Calu3 (cell line): Measurements from ENCODE around the gene STX2. TPM values are rescaled to one million over a fixed set of nuclear protein-coding genes. Genes with fewer than 3 reads are reported as not detected.
"Not testable (repeated sequence)": the region's sequence is repeated elsewhere in the genome, so short reads cannot be mapped to it uniquely, and the experiment has no call there.

Source experiments
- BruUV-seq: library from RNA; stranded (reverse); fragments of 400-500 nt; replicated peaks from 2 replicates; lab custom pipeline; 2021; lab: Mats Ljungman, UMichigan
- CTCF ChIA-PET: fragments of 300-600 bp; sonication (Branson Sonifier 250); formaldehyde crosslinking; loops from one replicate; lab custom pipeline; 2022; ENCODE audit warnings: antibody characterized with exemption; lab: Charles Lee
- DNase-seq: peaks from one replicate; pipeline ENCODE4 v3.0.0; 2022
- H3K27ac Mint-ChIP-seq: one replicate; pipeline ENCODE4 v1.8.0; 2022; ENCODE audit warnings: mixed read lengths; ENCODE audit not compliant: unreplicated experiment
- H3K27me3 Mint-ChIP-seq: one replicate; pipeline ENCODE4 v1.8.0; 2022; ENCODE audit warnings: mixed read lengths; ENCODE audit not compliant: unreplicated experiment
- H3K36me3 Mint-ChIP-seq: one replicate; pipeline ENCODE4 v1.8.0; 2022; ENCODE audit warnings: mild to moderate bottlenecking, moderate library complexity, mixed read lengths; ENCODE audit not compliant: insufficient read depth, unreplicated experiment
- H3K4me1 Mint-ChIP-seq: one replicate; pipeline ENCODE4 v1.8.0; 2022; ENCODE audit warnings: mild to moderate bottlenecking, low read depth, mixed read lengths; ENCODE audit not compliant: unreplicated experiment
- H3K4me3 Mint-ChIP-seq: one replicate; pipeline ENCODE4 v1.8.0; 2022; ENCODE audit warnings: mild to moderate bottlenecking, low read depth, moderate library complexity, mixed read lengths; ENCODE audit not compliant: unreplicated experiment
- H3K9me3 Mint-ChIP-seq: one replicate; pipeline ENCODE4 v1.8.0; 2022; ENCODE audit warnings: low read depth, mixed read lengths; ENCODE audit not compliant: unreplicated experiment
- intact Hi-C: fragments of 100-400 bp; cut with micrococcal nuclease; formaldehyde crosslinking; loops from one replicate; pipeline ENCODE4 v1.10.0; 2022; ENCODE audit not compliant: unreplicated experiment
- total RNA-seq: library from RNA; stranded (reverse); gene quantifications from 2 replicates; pipeline ENCODE4 v1.2.3, GENCODE V29; 2022
- TF ChIP-seq, protein P1 (sequence below): fragments of 200-600 bp; IDR thresholded peaks from one replicate; pipeline ENCODE4 v1.8.0; 2022; ENCODE audit warnings: antibody characterized with exemption; ENCODE audit not compliant: unreplicated experiment

The STX2 gene
- total RNA-seq, 1 experiment from 2014 or later = 26.7 TPM

DNA sequence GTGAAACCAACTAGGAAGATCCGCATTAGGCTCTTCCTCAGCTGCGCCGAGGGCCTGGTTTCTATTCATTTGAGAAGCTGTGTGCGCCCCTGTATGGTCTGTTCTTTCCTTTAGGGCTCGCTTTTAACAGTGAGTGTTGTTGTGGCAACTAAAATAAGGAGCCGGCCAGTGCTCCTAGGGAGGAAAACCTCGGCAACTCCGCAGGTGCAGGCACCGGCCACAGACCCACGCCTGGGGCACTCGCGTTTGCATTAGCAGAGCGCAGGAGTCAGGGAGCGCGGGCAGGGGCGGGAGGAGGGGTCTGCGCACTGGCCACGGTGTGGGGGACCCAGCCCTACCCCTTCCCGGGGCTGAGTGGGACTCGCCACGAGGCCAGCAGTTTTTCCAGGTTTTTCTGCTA, 50.5 kb downstream of the STX2 start:
- Mint-ChIP-seq H3K4me1 (no peaks in the 10 kb centered on the region), H3K27ac (no peak overlapping the region), H3K27me3 (no peaks in the 10 kb centered on the region), H3K4me3 (no peak overlapping the region), H3K9me3 (peaks cover 7% of the 10 kb centered on the region), H3K36me3 (peaks cover 8% of the 10 kb centered on the region)
- CTCF ChIA-PET = no interaction called here
- TF ChIP-seq, protein P1, sequence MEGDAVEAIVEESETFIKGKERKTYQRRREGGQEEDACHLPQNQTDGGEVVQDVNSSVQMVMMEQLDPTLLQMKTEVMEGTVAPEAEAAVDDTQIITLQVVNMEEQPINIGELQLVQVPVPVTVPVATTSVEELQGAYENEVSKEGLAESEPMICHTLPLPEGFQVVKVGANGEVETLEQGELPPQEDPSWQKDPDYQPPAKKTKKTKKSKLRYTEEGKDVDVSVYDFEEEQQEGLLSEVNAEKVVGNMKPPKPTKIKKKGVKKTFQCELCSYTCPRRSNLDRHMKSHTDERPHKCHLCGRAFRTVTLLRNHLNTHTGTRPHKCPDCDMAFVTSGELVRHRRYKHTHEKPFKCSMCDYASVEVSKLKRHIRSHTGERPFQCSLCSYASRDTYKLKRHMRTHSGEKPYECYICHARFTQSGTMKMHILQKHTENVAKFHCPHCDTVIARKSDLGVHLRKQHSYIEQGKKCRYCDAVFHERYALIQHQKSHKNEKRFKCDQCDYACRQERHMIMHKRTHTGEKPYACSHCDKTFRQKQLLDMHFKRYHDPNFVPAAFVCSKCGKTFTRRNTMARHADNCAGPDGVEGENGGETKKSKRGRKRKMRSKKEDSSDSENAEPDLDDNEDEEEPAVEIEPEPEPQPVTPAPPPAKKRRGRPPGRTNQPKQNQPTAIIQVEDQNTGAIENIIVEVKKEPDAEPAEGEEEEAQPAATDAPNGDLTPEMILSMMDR = no peak
- intact Hi-C loops = no loop called here
- BruUV-seq = no TSS peak
- DNase-seq = no peak

DNA sequence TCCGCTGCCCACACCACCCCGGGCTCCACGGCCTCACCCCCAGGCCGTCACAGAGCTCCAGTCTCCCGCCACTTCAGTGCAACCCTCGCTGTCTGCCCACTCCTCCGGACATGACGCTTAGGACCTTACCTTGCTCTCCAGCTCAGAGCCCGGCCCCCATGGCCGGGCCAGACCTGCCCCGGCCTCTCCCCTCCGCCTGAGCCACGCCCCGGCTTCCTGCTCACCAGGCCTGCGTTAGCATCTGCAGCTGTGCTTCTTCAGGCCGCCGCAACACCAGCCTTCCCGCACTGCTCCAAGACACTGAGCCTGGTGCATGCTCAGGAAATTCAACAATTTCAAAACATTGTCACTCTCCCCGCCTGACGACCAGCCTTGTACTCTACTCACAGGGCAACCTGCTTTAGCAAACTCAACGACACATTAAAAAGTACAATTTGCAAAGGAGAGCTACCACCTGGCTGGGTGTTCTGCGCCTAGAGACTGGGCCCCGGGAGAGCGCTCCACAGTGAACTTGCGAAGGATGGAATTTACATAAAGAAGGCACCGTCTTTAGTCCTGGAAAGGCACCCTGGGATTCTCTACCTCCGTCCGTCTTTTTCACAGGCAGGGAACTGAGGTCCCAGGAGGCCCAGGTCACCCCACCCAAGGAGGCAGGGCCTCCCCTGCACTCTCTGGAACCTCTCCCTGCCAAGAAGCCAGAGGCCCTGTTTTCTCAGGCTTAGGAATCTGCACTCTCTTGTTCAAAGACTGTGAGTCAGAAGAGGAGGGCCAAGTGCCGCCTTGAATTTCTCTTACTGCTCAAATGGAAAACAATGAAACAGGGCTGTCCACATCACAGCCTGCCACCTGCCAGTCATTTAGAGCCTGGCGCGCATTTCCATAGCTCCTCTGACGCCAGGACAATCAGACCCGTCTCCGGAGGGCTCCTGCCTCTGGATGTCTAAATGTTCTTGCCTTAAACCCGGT, 51.3 kb downstream of the STX2 start:
- Mint-ChIP-seq H3K27me3 (no peaks in the 10 kb centered on the region), H3K4me3 (no peak overlapping the region), H3K9me3 (peaks cover 7% of the 10 kb centered on the region), H3K27ac (no peak overlapping the region), H3K36me3 (peaks cover 8% of the 10 kb centered on the region), H3K4me1 (no peaks in the 10 kb centered on the region)
- intact Hi-C loops = no loop called here
- no peak for DNase-seq
- TF ChIP-seq, protein P1 = no peak
- CTCF ChIA-PET = no interaction called here
- no TSS peak for BruUV-seq

DNA sequence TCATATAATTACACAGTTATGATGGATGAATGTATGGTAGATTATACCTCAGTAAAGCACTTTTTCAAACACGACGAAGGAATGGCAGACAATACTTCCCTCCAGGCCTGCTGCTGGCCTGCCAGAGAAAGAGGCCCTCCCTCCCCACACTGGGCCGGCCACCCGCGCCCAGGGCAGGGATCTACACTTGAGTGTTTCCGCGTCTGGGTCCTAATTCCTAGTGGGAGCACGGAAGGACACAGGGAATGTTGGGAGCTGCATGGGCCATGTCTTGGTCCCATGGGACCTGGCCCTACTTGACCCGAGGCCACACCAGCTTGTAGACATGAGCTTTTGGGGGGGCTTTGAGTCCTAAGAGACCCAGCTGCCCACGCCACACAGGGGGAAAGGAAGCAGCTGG, 52.0 kb downstream of the STX2 start:
- no peak overlapping the region for H3K4me3 Mint-ChIP-seq
- no peaks in the 10 kb centered on the region for H3K27me3 Mint-ChIP-seq
- no peaks in the 10 kb centered on the region for H3K4me1 Mint-ChIP-seq
- intact Hi-C loops = no loop called here
- peaks cover 7% of the 10 kb centered on the region for H3K9me3 Mint-ChIP-seq
- no TSS peak for BruUV-seq
- H3K36me3 Mint-ChIP-seq = peaks cover 8% of the 10 kb centered on the region
- H3K27ac Mint-ChIP-seq = no peak overlapping the region
- CTCF ChIA-PET = no interaction called here
- TF ChIP-seq, protein P1 = no peak
- DNase-seq = no peak

DNA sequence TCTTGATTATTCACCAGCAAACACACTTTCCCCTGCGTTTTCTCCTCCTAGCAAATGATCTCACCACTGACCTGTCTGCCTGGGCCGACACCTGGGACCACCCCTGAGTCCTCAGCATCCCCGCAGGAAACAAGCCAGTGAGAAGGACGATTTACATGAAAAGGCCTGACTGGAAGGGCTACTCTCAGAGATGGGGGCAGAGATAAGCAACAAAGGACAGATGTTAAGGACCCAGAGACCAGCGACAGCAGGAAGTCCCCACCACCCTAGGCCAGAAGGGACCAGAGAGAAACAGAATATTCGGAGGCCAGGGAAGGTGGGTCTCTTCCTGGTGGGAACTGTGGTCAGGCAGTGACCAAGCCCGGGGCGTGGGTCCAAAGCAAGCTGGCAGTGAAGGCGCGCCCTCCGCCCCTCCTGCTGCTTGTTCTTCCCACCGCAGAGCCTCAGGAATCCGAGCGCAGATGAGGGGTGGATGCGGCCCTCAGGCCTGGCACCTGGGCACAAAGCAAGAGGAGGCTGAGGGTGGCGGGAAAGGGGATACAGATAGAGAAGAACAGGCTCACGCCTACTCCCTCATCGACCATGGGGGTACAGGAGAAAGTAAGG, 55.8 kb downstream of the STX2 start:
- TF ChIP-seq, protein P1 = no peak
- intact Hi-C loops = no loop called here
- CTCF ChIA-PET = no interaction called here
- H3K9me3 Mint-ChIP-seq = peaks cover 7% of the 10 kb centered on the region
- H3K27ac Mint-ChIP-seq = no peak overlapping the region
- no TSS peak for BruUV-seq
- H3K4me3 Mint-ChIP-seq = no peak overlapping the region
- no peaks in the 10 kb centered on the region for H3K27me3 Mint-ChIP-seq
- no peak for DNase-seq
- peaks cover 13% of the 10 kb centered on the region for H3K36me3 Mint-ChIP-seq
- no peaks in the 10 kb centered on the region for H3K4me1 Mint-ChIP-seq

DNA sequence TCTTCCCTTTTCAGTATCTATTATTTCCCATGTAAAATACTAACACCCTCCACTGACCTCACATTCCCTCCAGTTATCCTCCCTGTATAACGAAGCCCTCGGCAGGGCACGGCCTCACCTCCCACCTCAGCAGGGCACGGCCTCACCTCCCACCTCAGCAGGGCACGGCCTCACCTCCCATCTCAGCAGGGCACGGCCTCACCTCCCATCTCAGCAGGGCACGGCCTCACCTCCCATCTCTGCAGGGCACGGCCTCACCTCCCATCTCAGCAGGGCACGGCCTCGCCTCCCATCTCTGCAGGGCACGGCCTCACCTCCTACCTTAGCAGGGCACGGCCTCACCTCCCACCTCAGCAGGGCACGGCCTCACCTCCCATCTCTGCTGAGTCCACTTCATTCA, 56.8 kb downstream of the STX2 start:
- BruUV-seq, H3K4me3 Mint-ChIP-seq, H3K4me1 Mint-ChIP-seq, DNase-seq, H3K36me3 Mint-ChIP-seq, intact Hi-C loops, H3K27me3 Mint-ChIP-seq, H3K27ac Mint-ChIP-seq, H3K9me3 Mint-ChIP-seq, CTCF ChIA-PET: not testable (repeated sequence)
